Neural cell (in vitro differentiated cells): ENCODE measurements around the gene SIGLEC15. TPM values are rescaled to one million over a fixed set of nuclear protein-coding genes. Genes with fewer than 3 reads are reported as not detected.

Experiments
- H2AFZ ChIP-seq: fragments of 200-600, 300-800 bp; sonication (generic), shearing (Covaris generic); 2 replicates; pipeline ENCODE4 v1.6.0; 2014; ENCODE audit warnings: low read depth, mild to moderate bottlenecking, antibody characterized with exemption, low read length, moderate library complexity
- H3F3A ChIP-seq: fragments of 200-600 bp; shearing (Covaris generic); 2 replicates; pipeline ENCODE4 v1.6.1; 2016; ENCODE audit warnings: mild to moderate bottlenecking, moderate library complexity, mixed read lengths, antibody characterized with exemption, low read length; ENCODE audit not compliant: insufficient read depth, poor library complexity, severe bottlenecking
- H3K27ac ChIP-seq: fragments of 200-600, 300-800 bp; sonication (generic), shearing (Covaris generic); 2 replicates; pipeline ENCODE4 v1.5.1; 2014; ENCODE audit warnings: mild to moderate bottlenecking, low read length, moderate library complexity
- H3K27me3 ChIP-seq: fragments of 300-800, 200-600 bp; sonication (generic), shearing (Covaris generic); 2 replicates; pipeline ENCODE4 v1.6.0; 2014; ENCODE audit warnings: mild to moderate bottlenecking, low read depth, low read length, moderate library complexity; ENCODE audit not compliant: insufficient read depth
- H3K36me3 ChIP-seq: fragments of 300-800, 200-600 bp; sonication (generic), shearing (Covaris generic); 2 replicates; pipeline ENCODE4 v1.5.1; 2014; ENCODE audit warnings: mild to moderate bottlenecking, antibody characterized with exemption, low read length, moderate library complexity; ENCODE audit not compliant: insufficient read depth
- H3K4me2 ChIP-seq: fragments of 300-800, 200-600 bp; sonication (generic), shearing (Covaris generic); 2 replicates; pipeline ENCODE4 v1.6.0; 2014; ENCODE audit warnings: mild to moderate bottlenecking, low read length
- H3K4me3 ChIP-seq: fragments of 300-800, 200-600 bp; sonication (generic), shearing (Covaris generic); 2 replicates; pipeline ENCODE4 v1.5.1; 2014; ENCODE audit warnings: mild to moderate bottlenecking, low read length, moderate library complexity
- H3K79me2 ChIP-seq: fragments of 200-600 bp; shearing (Covaris generic); replicated peaks from 2 replicates; pipeline ENCODE4 v1.6.0; 2014; ENCODE audit warnings: mild to moderate bottlenecking, low read length, moderate library complexity; ENCODE audit not compliant: insufficient read depth
- H3K9ac ChIP-seq: fragments of 300-800, 200-600 bp; sonication (generic), shearing (Covaris generic); 2 replicates; pipeline ENCODE4 v1.6.1; 2016; ENCODE audit warnings: mild to moderate bottlenecking, low read length, mixed read lengths
- H3K9me2 ChIP-seq: fragments of 200-600 bp; shearing (Covaris generic); 2 replicates; pipeline ENCODE4 v1.6.1; 2016; ENCODE audit warnings: mild to moderate bottlenecking, low read length, mixed read lengths; ENCODE audit not compliant: insufficient read depth
- H3K9me3 ChIP-seq: fragments of 200-600, 300-800 bp; sonication (generic), shearing (Covaris generic); 2 replicates; pipeline ENCODE4 v1.6.1; 2016; ENCODE audit warnings: mild to moderate bottlenecking, mixed run types, low read length, moderate library complexity, mixed read lengths
- H4K20me1 ChIP-seq: fragments of 200-600 bp; shearing (Covaris generic); 2 replicates; pipeline ENCODE4 v1.6.1; 2016; ENCODE audit warnings: mild to moderate bottlenecking, mixed run types; ENCODE audit not compliant: insufficient read depth
- CTCF ChIP-seq: fragments of 450-650 bp; IDR thresholded peaks from 2 replicates; pipeline ENCODE4 v1.5.1; 2014; ENCODE audit warnings: antibody characterized with exemption, mild to moderate bottlenecking, moderate library complexity; ENCODE audit not compliant: poor library complexity, severe bottlenecking
- EP300 ChIP-seq: fragments of 450-650 bp; conservative IDR thresholded peaks from 2 replicates; pipeline ENCODE4 v1.6.1; 2014; ENCODE audit warnings: antibody characterized with exemption, mild to moderate bottlenecking, moderate library complexity; ENCODE audit not compliant: poor library complexity, severe bottlenecking
- EZH2 ChIP-seq: fragments of 200-600, 300-800 bp; shearing (Covaris generic), sonication (generic); IDR thresholded peaks from 2 replicates; pipeline ENCODE4 v1.6.1; 2014; ENCODE audit warnings: antibody characterized with exemption, low read length, borderline replicate concordance, mild to moderate bottlenecking; ENCODE audit not compliant: insufficient read depth, poor library complexity, severe bottlenecking
- MXI1 ChIP-seq: fragments of 450-650 bp; conservative IDR thresholded peaks from 2 replicates; pipeline ENCODE4 v1.6.1; 2014; ENCODE audit warnings: antibody characterized with exemption, mild to moderate bottlenecking; ENCODE audit not compliant: poor library complexity, severe bottlenecking
- POLR2AphosphoS5 ChIP-seq: IDR thresholded peaks from 2 replicates; pipeline ENCODE4 v1.6.1; 2012
- RAD21 ChIP-seq: fragments of 450-650 bp; conservative IDR thresholded peaks from 2 replicates; pipeline ENCODE4 v1.6.1; 2014; ENCODE audit warnings: antibody characterized with exemption, mild to moderate bottlenecking, moderate library complexity
- REST ChIP-seq: IDR thresholded peaks from 2 replicates; pipeline ENCODE4 v1.6.1; 2012; ENCODE audit warnings: borderline replicate concordance
- SMC3 ChIP-seq: fragments of 450-650 bp; conservative IDR thresholded peaks from 2 replicates; pipeline ENCODE4 v1.6.1; 2014; ENCODE audit warnings: antibody characterized with exemption, mild to moderate bottlenecking, moderate library complexity; ENCODE audit not compliant: poor library complexity
- TAF1 ChIP-seq: IDR thresholded peaks from 2 replicates; pipeline ENCODE4 v1.6.1; 2012; ENCODE audit warnings: low read depth
- polyA minus RNA-seq: library from RNA; depleted of rRNA, polyadenylated mRNA; stranded (reverse); fragments of >200 nt; gene quantifications from 2 replicates; pipeline ENCODE4 v1.2.3, GENCODE V29; 2014
- polyA plus RNA-seq: library from polyadenylated mRNA; depleted of rRNA; stranded (reverse); fragments of >200 nt; gene quantifications from 2 replicates; pipeline ENCODE4 v1.2.3, GENCODE V29; 2014

SIGLEC15 gene
- not detected in 2 replicates for polyA plus RNA-seq
- not detected in 2 replicates for polyA minus RNA-seq

DNA sequence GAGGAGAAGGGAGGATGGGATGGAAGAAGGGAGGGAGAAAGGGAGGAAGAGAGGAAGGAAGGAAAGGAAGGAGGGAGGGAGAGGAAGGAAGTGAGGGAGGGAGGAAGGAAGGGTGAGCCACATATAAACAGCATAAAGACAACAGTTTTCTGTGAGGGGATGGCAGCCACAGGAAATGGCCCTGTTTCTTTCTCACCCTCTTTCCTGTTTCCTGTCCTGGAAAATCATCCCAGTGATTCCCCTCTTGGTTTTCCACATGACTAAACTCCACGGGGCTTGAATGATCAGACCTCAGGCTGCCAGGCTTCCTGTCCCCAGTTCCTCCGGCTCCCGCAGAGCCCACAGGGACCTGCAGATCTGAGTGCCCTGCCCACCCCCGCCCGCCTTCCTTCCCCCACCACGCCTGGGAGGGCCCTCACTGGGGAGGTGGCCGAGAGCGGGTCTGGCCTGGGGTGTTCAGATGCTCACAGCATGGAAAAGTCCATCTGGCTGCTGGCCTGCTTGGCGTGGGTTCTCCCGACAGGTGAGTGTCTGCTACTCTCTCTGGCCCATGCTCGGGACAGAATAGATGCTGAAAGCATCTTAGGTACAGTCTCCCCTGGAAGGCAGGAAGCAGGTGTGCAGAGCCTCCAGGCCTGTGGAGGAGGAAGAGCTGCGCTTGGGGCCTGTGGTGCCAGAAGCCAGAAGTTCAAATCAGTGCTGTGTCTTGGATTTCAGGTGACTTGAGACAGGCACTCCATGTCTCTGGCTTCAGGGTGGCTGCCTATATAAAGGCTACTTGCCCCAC lies at the start of gene SIGLEC15:
Gene SIGLEC15, plus strand, starts transcription at position 418 of the 787 bp plus-strand sequence. Its CDS starts 54 bp downstream, at position 472.
- Histone ChIP-seq H3K4me3 (no peak within 1 kb of the TSS), H3K27ac (no peak within 1 kb of the TSS), H2AFZ (no peak within 1 kb of the TSS), H4K20me1 (no peaks in the 10 kb centered on the region), H3K9me2 (no peaks in the 10 kb centered on the region), H3K4me2 (no peak within 1 kb of the TSS), H3K9me3 (no peaks in the 10 kb centered on the region), H3K9ac (no peak within 1 kb of the TSS), H3K79me2 (no peaks in the 10 kb centered on the region), H3K36me3 (no peaks in the 10 kb centered on the region), H3F3A (no peaks in the 10 kb centered on the region), H3K27me3 (no peaks in the 10 kb centered on the region)
- TF ChIP-seq EP300 (no peak), REST (no peak), TAF1 (no peak), MXI1 (no peak), SMC3 (no peak), POLR2AphosphoS5 (no peak), RAD21 (no peak), EZH2 (no peak), CTCF (no peak)

- Histone ChIP-seq H3K79me2 (no peaks in the 10 kb centered on the region), H3F3A (no peaks in the 10 kb centered on the region), H3K4me3 (peak overlapping the region; percentile 62), H3K9me3 (no peaks in the 10 kb centered on the region), H3K4me2 (no peak overlapping the region), H3K36me3 (no peaks in the 10 kb centered on the region), H2AFZ (no peak overlapping the region), H3K9ac (peak overlapping the region; percentile 44), H4K20me1 (no peaks in the 10 kb centered on the region), H3K9me2 (no peaks in the 10 kb centered on the region), H3K27ac (no peak overlapping the region), H3K27me3 (peaks cover 12% of the 10 kb centered on the region)
- TF ChIP-seq MXI1 (no peak), RAD21 (no peak), CTCF (no peak), SMC3 (no peak), EZH2 (no peak), REST (no peak)
These were observed 49.7 kb upstream of the SIGLEC15 start for GRCh38 chr18:45775743-45776142.
